Heart right ventricle (tissue), 16 donors: Measurements from ENCODE around the gene SYNPO2. TPM values are rescaled to one million over a fixed set of nuclear protein-coding genes. Genes with fewer than 3 reads are reported as not detected.

ENCODE experiments used
- ATAC-seq, 8 donors: fragments of 200-7000 bp; cut with Tn5 transposase; one replicate each; pipeline ENCODE4 v1.9.1; 2020; ENCODE audit warnings: mild to moderate bottlenecking in 8 of 8, moderate library complexity in 8 of 8, moderate number of reproducible peaks in 1 of 8
- DNase-seq, 2 donors: peaks; one replicate each; pipeline ENCODE4 v3.0.0-alpha.2; 2020
- H3K27ac ChIP-seq, 10 donors: fragments of 200-600 bp; sonication (generic) in 2 of 10; one replicate each; pipeline versions ENCODE4 v1.5.0 to v1.8.0; 2020 to 2022; ENCODE audit warnings: mild to moderate bottlenecking in 3 of 10
- H3K27me3 ChIP-seq, 7 donors: fragments of 200-600 bp; one replicate each; pipeline ENCODE4 v1.8.0; 2021 to 2022; ENCODE audit warnings: mild to moderate bottlenecking in 2 of 7
- H3K36me3 ChIP-seq, 9 donors: fragments of 200-600 bp; sonication (generic) in 1 of 9; one replicate each; pipeline versions ENCODE4 v1.5.0 to v1.8.0; 2020 to 2022; ENCODE audit warnings: mild to moderate bottlenecking in 2 of 9
- H3K4me1 ChIP-seq, 9 donors: fragments of 200-600 bp; sonication (generic) in 1 of 9; one replicate each; pipeline versions ENCODE4 v1.5.0 to v1.8.0; 2020 to 2022; ENCODE audit warnings: mild to moderate bottlenecking in 4 of 9
- H3K4me3 ChIP-seq, 10 donors: fragments of 200-600 bp; sonication (generic) in 2 of 10; one replicate each; pipeline versions ENCODE4 v1.5.0 to v1.8.0; 2020 to 2022; ENCODE audit warnings: mild to moderate bottlenecking in 7 of 10, moderate library complexity in 2 of 10
- H3K9me3 ChIP-seq, 11 donors: fragments of 200-600 bp in 10 of 11; sonication (generic) in 2 of 11; one replicate each; pipeline versions ENCODE4 v1.5.0 to v1.8.0; 2013 to 2022; ENCODE audit warnings: mild to moderate bottlenecking in 2 of 11, control low read depth in 1 of 11, moderate library complexity in 1 of 11
- CTCF ChIP-seq, 9 donors: fragments of 200-600 bp; sonication (generic) in 2 of 9; IDR thresholded peaks; one replicate each; pipeline versions ENCODE4 v1.5.0 to v1.8.0; 2021 to 2022; ENCODE audit warnings: antibody characterized with exemption in 9 of 9, mild to moderate bottlenecking in 5 of 9, moderate library complexity in 1 of 9
- WGBS, 2 donors: extraction: QIAGEN DNeasy Blood & Tissue Kit; methylation state at CpG; one replicate each; pipeline ENCODE4 v1.1.7; 2013; ENCODE audit warnings: inconsistent platforms in 1 of 2; 5-methylcytosine and 5-hydroxymethylcytosine counted together
- intact Hi-C, 10 donors: fragments of 100-400 bp; cut with DNase I; formaldehyde crosslinking; loops; one replicate each; pipeline versions ENCODE4 v1.11.1 to v1.14.2; 2022
- polyA plus RNA-seq, 2 donors: library from polyadenylated mRNA; stranded (reverse); fragments of 200-250 nt; gene quantifications; one replicate each; pipeline ENCODE4 v1.2.3, GENCODE V29; 2013
- total RNA-seq, 10 donors: library from RNA; stranded (reverse); fragmentation: NEBNext Ultra II Directional in 3 of 10; extraction: Animal tissue kit (Norgen Biotek cat#: 25700) in 3 of 10; gene quantifications; one replicate each; pipeline versions ENCODE4 v1.2.1 to v1.2.4, GENCODE V29; 2021 to 2023
- donor health status: Arrhythmogenic right ventricular cardiomyopathy.
- donor health status: ischemic (EF 13 %, LVEDD 7.1; RV severe dilation, severe dysfunction).
- donor health status: healthy with polysubstance abuse.
- donor health status: DM: no; HTN: yes; CAD: no.
- donor health status: DM: no; HTN: no; CAD: no.
- donor health status: ischemic (EF 25% LVEDD 6.9; RV normal size, moderate dysfunction).
- donor health status: ischemic (EF 25% LVEDD 5.7; RV mildly dilated, moderate dysfunction).
- donor health status: healthy.
- donor health status: DM: yes; HTN: yes; CAD: no.
- donor health status: Ischemic cardiomyopathy.
- donor health status: ischemic (EF 35%, LVEDD 5.7; RV mildly dilated, moderate dysfunction).
- donor health status: nonischemic (EF 11% LVEDD 7.7; RV severe dilation, severe dysfunction).
- donor health status: DM: yes; HTN: yes; CAD: no.
- donor health status: PGD.
- donor health status: ischemic (EF 29% LVEDD 5.4; RV normal size, mild dysfunction).
- donor health status: nonischemic (EF 23%, LVEDD 6.1; RV moderate dilation, normal function).

SYNPO2 gene
- total and polyA plus RNA-seq, 12 donors: 27.5 to 405 (median 244) TPM

DNA sequence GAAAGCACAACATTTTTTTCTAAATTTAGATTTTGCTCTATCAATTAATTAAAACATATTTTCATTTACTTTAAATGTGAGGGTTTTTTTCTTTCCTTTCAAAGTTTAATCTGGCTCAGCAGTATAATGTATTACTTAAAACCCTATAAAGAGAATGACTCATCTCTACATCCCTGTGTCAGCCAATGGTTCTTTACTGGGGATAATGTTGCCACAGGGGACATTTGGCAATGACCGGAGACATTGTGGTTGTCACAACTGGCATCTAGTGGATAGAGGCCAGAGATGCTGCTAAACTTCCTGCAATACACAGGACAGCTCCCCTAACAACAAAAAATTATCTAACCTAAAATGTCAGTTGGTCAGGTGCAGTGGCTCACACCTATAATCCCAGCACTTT is 53.8 kb downstream of the SYNPO2 start:
- no peak for TF ChIP-seq CTCF (IDR thresholded peaks at IDR 0.05)
- ATAC-seq (no peak), DNase-seq (no peak)
- Histone ChIP-seq H3K36me3 (no peaks in the 10 kb centered on the region), H3K27ac (peak overlapping the region in 3 of 10 donors; percentile 41 to 54 (median 48)), H3K27me3 (no peaks in the 10 kb centered on the region), H3K4me3 (no peak overlapping the region), H3K4me1 (peaks cover 10 to 80% (median 55%) of the 10 kb centered on the region in 9 donors), H3K9me3 (no peaks in the 10 kb centered on the region)
- intact Hi-C loops: no loop called here
- WGBS, 2 donors: 77 to 85% methylated on average over 1 of the region's 1 CpG

GRCh38 chr4:118947095-118947494 is 58.4 kb downstream of the SYNPO2 start:
- DNase-seq (no peak), ATAC-seq (no peak)
- no peak for TF ChIP-seq CTCF (IDR thresholded peaks at IDR 0.05)
- Histone ChIP-seq H3K27me3 (no peaks in the 10 kb centered on the region), H3K36me3 (no peaks in the 10 kb centered on the region), H3K4me1 (peaks cover 3 to 73% (median 51%) of the 10 kb centered on the region in 9 donors), H3K4me3 (no peak overlapping the region), H3K9me3 (no peaks in the 10 kb centered on the region), H3K27ac (peak overlapping the region in 4 of 10 donors; percentile 6 to 53 (median 18))
- 44% methylated on average over 2 of the region's 2 CpGs for WGBS, 2 donors
- intact Hi-C loops: no loop called here

- intact Hi-C loops: no loop called here
- ATAC-seq: peak in 1 of 8 donors; percentile 46
- no peak for TF ChIP-seq CTCF (IDR thresholded peaks at IDR 0.05)
Measured at GRCh38 chr4:118948545-118949144, 60.0 kb downstream of the SYNPO2 start.

GRCh38 chr4:118950224-118950623 is 61.6 kb downstream of the SYNPO2 start:
- 93 to 95% methylated on average over 2 of the region's 2 CpGs for WGBS, 2 donors
- no peaks in the 10 kb centered on the region for H3K9me3 ChIP-seq
- H3K4me1 ChIP-seq: peaks cover 3 to 75% (median 58%) of the 10 kb centered on the region in 9 donors
- no peaks in the 10 kb centered on the region for H3K36me3 ChIP-seq
- no peak for TF ChIP-seq CTCF (IDR thresholded peaks at IDR 0.05)
- no peaks in the 10 kb centered on the region for H3K27me3 ChIP-seq
- DNase-seq (no peak), ATAC-seq (peak in 2 of 8 donors; percentile 15 to 43)
- no peak overlapping the region for H3K4me3 ChIP-seq
- intact Hi-C loops: no loop called here
- peak overlapping the region in 3 of 10 donors; percentile 4 to 43 (median 23) for H3K27ac ChIP-seq

More at GRCh38 chr4:118948545-118949144, 60.0 kb downstream of the SYNPO2 start:
- Histone ChIP-seq H3K27ac (peak overlapping the region in 1 of 10 donors; percentile 6), H3K4me1 (peaks cover 3 to 73% (median 54%) of the 10 kb centered on the region in 9 donors), H3K9me3 (no peaks in the 10 kb centered on the region), H3K4me3 (no peak overlapping the region), H3K36me3 (no peaks in the 10 kb centered on the region), H3K27me3 (no peaks in the 10 kb centered on the region)
- 57 to 68% methylated on average over 3 of the region's 3 CpGs for WGBS, 2 donors
- DNase-seq: no peak
